ENCODE measurements around the gene CLIP3. TPM values are rescaled to one million over a fixed set of nuclear protein-coding genes. Genes with fewer than 3 reads are reported as not detected.
"Not testable (repeated sequence)": the region's sequence is repeated elsewhere in the genome, so short reads cannot be mapped to it uniquely, and the experiment has no call there.

CLIP3 gene
- total RNA-seq, 1 donor from 2014 or later: 72.8 TPM

DNA sequence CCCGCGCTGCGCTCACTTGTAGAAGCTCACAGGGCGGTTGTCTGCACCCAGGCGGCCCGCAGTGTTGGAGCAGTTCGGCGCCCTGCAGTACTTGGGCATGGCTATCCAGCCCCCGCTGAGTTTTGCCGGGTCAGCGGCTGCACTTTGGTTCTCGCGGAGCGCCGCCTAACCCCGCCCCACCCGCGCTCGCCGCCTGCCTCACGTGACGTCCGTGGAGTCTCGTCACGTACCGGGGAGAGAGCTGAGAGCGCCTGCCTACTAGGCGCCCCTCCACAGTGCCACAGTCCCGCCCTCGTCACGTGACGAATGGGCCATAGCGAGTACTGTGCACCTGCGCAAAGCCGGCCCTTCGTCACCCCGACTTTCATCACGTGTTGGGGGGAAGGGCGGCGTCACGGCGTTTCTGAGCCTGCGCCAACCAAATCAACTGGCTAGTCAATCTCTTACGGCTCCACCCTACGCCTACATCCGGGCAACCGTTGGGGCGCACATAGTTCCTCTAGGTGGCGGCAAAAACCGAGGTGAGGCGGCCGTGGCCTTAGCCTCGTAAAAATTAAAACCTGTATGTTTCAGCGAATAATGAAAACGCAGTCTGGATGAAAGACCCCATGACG lies 21.6 kb upstream of the CLIP3 start, which contains the start of gene THAP8:
THAP8 (minus strand) TSS at position 167 of the 614 bp plus-strand sequence; CDS start at position 99, 68 bp downstream.
- intact Hi-C loops (cut with DNase I): loop anchor here (10.0 kb wide), 2 partner anchors 111 to 681 kb away; no protein-coding TSS in a partner anchor
- peak; percentile 97 for ATAC-seq

DNA sequence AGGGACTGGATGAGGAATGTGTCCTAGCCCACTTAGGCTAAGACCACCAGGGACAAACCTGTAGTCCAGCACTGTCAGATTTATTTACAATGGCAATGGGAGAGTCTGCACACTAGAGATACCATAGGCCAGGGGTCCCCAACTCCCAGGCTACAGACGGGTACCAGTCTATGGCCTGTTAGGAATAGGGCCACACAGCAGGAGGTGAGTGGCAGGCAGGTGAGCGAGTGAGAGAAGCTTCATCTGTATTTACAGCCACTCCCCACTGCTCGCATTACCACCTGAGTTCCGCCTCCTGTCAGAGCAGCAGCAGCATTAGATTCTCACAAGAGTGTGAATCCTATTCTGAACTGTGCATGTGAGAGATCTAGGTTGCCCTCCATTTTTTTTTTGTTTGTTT lies 19.0 kb upstream of the CLIP3 start:
- intact Hi-C loops (cut with DNase I): loop anchor here (10.0 kb wide), 2 partner anchors 113 to 683 kb away; no protein-coding TSS in a partner anchor
- ATAC-seq (no peak), DNase-seq (ENCODE audit: low spot score) (no peak)

More for the DNA sequence above, 21.6 kb upstream of the CLIP3 start, which contains the start of gene THAP8:
- DNase-seq (ENCODE audit: low spot score): peak; percentile 100

DNA sequence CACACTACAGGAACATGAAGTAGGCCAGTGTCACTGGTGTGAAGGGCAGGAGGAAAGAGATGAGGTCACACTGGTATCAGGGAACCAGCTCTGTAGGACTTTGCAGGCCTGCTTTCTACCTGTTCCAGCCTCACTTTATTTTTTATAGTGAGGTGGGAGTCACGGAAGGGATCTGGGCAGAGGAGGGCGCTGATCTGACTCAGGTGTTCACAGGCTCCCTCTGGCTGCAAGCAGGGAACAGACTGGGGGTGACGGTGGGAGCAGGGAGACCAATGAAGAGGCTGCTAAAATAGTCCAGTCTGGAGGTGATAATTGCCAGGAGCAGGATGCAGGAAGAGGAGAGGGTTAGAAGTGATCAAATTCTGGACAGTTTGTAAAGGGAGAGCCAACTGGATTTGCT lies 18.6 kb upstream of the CLIP3 start:
- no peak for DNase-seq (ENCODE audit: low spot score)
- ATAC-seq: no peak

DNA sequence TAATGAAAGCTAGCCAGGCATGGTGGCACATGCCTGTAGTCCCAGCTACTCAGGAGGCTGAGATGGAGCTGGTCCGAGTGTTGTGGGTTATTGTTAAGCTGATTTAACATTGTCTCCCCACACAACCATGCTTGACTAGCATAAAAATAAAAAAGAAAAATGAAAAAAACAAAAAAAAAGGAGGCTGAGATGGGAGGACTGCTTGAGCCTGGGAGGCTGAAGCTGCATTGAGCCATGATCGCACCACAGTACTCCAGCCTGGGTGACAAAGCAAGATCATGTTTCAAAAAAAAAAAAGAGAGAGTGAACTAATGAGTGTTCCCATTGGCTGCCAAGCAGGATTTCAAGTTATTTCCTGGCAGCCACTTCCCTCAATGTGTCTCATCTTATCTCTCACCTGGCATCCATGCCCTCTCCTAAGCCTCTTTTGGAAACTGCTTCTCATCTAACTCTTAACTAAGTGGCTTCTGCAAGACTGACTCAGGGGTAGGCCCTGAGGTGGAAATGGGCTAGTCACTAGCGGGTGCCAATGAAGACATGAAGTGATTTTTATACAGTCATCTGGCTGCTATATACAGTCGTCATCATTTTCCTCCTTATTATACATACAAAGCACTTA lies 16.5 kb upstream of the CLIP3 start:
- ATAC-seq (no peak), DNase-seq (ENCODE audit: low spot score) (no peak)
- intact Hi-C loops (cut with DNase I): no loop called here

More for the DNA sequence above, 18.6 kb upstream of the CLIP3 start:
- intact Hi-C loops (cut with DNase I): loop anchor here (10.0 kb wide), 2 partner anchors 114 to 684 kb away; no protein-coding TSS in a partner anchor

DNA sequence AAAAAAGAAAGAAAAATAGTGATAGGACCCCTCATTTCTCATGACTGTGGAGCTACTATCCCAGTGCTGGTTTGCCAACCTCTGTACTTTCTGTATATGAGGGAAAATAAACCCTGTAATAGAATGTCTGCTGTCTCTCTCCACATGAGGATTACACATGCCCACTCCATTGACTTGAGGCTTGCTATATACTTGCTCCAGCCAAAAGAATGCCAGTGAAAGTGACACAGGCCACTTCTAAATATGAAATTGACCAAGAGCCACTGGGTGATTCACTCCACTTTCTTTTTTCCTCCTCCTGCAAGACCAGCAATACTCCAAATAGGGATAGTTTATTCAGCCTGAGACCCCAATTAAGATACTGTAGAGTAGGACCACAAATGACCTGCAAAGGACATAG lies 15.2 kb upstream of the CLIP3 start:
- DNase-seq (ENCODE audit: low spot score) (no peak), ATAC-seq (no peak)
- intact Hi-C loops (cut with DNase I): no loop called here

DNA sequence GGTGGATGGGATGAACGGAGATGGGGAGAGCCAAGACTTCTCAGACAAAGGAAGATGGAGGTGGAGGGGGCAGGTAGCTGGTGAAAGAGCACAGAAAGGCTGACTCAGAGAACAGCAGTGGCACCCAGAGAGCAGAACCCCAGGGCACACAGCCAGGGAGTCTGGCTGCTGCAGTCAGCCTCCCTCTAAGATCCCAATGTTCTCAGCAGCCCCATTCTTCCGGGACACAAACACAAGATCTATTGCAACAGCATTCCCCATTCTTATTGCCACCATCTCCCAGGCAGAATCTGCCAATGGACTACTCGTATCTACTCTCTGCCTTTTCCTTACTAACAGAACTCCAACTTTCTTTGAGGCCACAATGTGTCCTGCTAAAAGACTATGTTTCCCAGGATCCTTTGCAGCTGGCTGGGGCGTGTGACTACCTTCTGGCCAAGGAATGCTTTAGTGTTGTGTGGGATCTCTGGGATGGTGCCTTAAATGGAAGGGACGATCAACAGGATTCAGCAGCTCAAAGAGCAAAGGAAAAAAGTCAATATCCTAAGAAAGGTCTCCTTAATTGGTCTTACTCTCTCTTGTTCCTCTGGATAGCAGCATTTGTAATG lies 13.9 kb upstream of the CLIP3 start:
- no peak for ATAC-seq
- no peak for DNase-seq (ENCODE audit: low spot score)
- intact Hi-C loops (cut with DNase I): no loop called here

DNA sequence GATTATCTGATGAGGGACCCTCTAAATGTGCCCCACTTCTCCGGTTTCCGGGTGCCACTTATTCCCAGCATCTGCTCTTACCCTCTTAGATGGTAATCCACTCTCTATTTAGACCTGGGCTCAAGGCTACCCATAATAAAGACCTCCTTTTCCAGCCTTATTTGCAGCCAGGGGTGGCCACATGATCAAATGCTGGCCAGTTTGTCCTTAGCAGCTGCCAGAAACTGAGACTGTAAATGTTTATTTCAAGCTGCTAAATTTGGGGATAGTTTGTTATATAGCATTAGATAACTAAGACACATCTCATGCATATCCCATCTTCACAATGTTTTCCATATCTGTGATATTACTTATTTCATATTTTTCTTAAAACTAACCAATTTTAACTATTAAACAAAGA lies 11.3 kb upstream of the CLIP3 start:
- DNase-seq (ENCODE audit: low spot score) (no peak), ATAC-seq (no peak)
- intact Hi-C loops (cut with DNase I): no loop called here

DNA sequence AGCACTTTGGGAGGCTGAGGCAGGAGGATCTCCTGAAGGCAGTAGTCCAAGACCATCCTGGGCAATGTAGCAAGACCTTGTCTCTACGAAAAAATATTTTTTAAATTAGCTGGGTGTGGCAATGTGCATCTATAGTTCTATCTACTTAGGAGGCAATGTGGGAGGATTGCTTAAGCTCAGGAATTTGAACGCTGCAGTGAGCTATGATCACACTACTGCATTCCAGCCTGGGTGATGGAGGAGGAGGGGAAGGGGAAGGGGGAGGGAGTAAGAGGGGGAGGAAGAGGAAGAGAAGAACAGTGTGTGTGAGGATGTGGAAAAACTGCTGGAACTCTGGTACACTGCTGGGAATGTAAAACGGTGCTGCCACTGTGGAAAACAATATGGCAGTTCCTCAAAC lies 9.2 kb upstream of the CLIP3 start:
- no peak for DNase-seq (ENCODE audit: low spot score)
- intact Hi-C loops (cut with DNase I): no loop called here
- peak; percentile 69 for ATAC-seq

DNA sequence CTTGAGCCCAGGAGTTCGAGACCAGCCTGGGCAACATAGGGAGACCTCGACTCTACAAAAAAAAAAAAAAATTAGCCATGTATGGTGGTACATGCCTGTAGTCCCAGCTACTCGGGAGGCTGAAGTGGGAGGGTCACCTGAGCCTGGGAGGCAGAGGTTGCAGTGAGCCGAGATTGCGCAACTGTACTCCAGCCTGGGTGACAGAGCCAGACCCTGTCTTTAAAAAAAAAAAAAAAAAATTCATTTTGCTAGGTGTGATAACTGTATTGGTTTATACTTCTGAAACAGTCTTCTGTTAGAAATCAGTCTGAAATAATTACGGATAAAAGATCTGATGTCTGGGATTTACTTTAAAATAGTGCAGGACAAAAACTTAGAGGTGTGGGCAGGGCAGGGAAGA lies 8.4 kb upstream of the CLIP3 start:
- intact Hi-C loops (cut with DNase I); ATAC-seq; DNase-seq (ENCODE audit: low spot score): not testable (repeated sequence)

DNA sequence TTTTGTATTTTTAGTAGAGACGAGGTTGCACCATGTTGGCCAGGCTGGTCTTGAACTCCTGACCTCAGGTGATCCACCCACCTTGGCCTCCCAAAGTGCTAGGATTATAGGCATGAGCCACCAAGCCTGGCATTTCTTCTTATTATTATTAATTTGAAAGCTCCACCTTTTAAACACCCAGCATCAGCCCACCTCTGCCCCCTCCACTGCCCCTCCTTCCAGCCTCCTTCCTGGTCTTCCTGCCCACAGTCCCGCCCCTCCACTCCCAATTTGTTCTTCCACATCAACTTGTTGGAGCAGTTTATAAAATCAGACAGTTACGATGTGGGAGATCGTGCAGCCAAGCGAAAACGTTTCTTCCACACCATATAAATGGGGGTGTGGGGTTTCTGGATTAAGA lies 7.8 kb upstream of the CLIP3 start:
- intact Hi-C loops (cut with DNase I): no loop called here
- no peak for DNase-seq (ENCODE audit: low spot score)
- ATAC-seq: no peak

DNA sequence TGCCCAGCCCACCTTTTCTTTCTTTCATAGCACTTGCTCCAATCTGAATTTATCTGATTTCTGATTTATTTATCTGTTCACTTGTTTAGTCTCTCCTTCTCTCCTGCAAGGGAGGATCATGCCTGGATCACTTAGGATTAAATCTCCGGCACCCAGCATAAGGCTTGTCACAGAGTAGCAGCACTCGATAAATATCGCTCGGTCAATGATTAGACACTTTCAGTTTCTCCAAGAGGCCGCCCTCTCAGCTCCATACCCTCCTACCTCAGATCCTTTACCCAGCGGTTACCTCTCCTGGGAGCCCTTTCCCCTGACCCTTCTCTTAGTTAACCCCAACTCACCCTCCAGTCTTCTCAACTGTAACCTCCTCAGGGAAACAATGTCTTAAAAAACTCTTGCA lies 1.4 kb downstream of the CLIP3 start:
- DNase-seq (ENCODE audit: low spot score): no peak
- ATAC-seq: no peak
- intact Hi-C loops (cut with DNase I): no loop called here

DNA sequence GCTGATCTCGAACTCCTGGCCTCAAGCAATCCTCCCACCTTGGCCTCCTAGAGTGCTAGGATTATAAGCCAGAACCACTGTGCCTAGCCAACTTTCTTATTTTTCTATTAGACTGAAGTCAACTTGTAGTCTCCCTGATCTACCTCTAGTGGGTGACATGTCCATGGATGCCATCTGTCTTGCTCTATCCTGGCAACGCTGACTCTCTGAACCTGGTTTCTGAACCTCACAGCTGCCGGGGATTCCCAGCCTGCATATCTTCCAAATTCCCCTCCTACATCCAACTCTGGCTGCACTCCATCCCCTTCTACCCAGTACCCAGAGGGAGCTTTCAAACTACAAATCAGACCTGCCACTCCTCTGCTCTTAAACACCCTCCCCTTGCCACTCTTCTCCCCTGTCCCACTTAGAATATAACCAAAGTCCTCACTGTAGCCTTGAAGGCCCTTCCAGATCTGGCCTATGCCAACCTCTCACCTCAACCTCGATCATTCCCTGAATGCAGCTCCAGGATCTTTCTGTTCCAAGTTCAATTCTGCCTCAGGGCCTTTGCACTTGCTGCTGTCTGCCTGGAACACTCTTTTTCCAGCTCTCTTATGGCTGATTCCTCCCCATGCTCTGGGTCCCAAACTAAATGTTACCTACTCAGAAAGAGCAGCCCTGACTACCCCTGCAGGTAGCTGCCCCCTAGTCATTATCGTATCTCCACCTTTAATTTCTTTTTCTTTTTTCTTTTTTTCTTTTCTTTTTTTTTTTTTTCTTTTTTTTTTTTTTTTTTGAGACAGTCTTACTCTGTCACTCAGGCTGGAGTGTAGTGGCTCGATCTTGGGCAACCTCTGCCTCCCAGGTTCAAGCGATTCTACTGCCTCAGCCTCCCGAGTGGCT lies 2.2 kb downstream of the CLIP3 start:
- DNase-seq (ENCODE audit: low spot score) (no peak), ATAC-seq (no peak)
- intact Hi-C loops (cut with DNase I): no loop called here

DNA sequence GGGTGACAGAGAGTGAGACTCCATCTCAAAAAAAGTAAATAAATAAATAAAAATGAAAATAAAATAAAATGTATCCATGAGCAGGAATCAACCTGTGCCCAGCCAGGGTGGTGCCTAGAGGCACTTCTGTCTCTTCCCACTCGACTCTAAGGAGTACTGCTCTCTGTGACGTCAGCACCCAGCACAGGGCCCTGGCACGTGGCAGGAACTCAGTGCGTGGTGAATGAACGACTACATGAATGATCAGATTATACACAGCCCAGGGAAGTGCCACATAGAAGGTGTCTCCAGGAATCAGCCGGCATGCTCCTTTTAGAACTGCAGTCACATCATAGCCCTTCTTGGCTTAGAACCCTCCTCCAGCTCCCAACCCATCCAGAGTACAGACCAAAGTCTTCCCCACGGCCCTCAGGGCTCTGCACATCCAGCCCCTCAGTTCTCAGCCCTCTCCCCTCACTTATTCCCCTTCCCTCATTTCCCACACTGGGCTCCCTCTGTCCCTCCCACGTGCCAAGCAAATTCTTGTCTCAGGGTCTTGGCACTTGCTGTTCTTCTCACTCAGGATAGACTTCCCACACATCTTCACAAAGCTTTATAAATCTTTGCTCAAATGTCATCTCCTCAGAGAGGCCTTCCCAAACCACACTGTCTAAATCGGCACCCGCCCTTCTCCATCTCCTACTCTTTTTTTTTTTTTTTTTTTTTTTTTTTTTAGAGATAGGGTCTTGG lies 4.2 kb downstream of the CLIP3 start:
- ATAC-seq: no peak
- intact Hi-C loops (cut with DNase I): no loop called here
- no peak for DNase-seq (ENCODE audit: low spot score)

DNA sequence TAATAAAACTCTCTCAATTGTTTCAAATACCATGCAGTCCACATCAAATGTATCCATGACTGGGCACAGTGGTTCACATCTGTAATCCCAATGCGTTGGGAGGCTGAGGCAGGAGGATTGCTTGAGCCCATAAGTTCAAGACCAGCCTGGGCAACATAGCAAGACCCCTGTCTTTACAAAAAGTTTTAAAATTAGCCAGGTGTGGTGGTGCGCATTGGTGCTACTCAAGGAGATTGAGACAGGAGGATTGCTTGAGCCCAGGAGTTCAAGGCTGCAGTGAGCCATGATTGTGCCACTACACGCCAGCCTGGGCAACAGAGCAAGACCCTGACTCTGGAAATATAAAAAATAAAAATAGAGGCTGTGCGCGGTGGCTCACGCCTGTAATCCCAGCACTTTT lies 5.0 kb downstream of the CLIP3 start:
- ATAC-seq: no peak
- intact Hi-C loops (cut with DNase I): no loop called here

DNA sequence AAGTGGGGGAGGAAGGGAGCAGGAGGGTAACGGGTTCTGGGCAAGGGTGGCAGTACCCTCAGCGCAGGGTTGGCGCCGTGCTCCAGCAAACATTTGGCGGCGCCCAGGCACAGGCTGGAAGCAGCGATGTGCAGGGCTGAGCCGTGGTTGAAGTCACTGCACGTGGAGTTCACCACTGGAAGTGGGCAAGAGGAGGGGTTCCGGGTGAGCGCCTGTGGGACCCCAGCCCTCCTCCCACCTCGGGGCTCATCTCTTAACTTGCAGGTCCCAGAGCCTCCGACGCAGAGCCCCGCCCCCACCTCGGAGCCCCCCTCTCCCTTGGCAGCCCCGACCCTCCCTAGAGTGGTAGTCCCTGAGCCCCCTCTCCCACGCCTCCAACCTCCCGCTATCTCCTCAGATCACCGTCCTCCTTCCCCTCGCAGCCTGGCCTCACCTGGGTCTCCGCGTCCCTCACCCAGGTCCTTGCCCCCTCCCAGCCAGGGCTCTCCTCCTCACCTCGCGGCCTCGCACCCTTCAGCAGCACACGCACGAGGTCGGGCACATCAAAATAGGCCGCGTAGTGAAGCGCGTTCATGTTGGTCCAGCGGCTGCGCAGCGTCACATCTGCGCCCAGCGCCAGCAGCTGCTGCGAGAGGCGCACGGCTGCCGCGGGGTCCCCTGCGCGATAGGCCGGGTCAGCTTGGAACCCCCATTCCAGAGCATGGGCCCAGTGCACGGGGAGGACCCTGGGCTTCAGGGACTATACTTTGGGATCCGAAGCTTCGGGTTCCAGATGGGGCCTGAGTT lies 6.4 kb downstream of the CLIP3 start:
- intact Hi-C loops (cut with DNase I): no loop called here
- no peak for ATAC-seq

More for the DNA sequence above, 5.0 kb downstream of the CLIP3 start:
- DNase-seq (ENCODE audit: low spot score): no peak

DNA sequence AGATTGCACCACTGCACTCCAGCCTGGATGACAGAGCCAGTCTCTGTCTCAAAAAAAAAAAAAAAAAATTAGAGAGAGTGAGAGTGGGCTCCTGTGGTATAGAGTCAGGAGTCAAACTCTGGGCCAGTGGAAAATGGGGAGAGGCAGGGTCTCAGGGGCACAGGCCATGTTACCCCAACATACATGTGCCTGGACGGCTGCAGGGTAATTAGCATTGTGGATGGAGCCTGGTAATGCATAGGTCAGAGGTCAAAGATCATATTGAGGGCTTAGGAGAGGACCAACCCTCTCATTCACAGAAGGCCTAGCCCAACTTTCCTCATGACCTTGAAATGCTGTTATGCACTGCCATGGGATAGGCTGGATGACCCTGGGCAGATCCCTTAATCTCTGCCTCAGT lies 7.1 kb downstream of the CLIP3 start:
- no peak for ATAC-seq
- intact Hi-C loops (cut with DNase I): no loop called here
- no peak for DNase-seq (ENCODE audit: low spot score)

More for the DNA sequence above, 6.4 kb downstream of the CLIP3 start:
- no peak for DNase-seq (ENCODE audit: low spot score)

DNA sequence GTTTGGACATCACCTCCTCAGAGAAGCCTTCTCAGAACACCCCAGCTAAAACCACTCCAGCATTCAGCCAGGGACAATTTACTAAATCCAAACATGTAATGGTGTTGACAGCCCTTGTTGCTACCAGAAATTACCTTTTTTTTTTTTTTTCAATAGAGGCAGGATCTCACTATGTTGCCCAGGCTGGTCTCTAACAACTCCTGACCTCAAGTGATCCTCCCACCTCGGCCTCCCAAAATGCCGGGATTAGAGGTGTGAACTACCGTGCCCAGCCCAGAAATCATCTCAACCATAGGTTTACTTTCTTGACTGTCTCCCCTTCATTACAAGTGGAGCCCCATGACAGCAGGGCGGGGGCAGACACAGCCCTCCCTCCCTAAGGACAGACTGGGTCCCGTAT lies 9.2 kb downstream of the CLIP3 start:
- DNase-seq (ENCODE audit: low spot score): no peak
- ATAC-seq: no peak
- intact Hi-C loops (cut with DNase I): no loop called here
